Smooth muscle cell of the brain vasculature (primary cell): Measurements from ENCODE around the gene TBX15.

Experiments used
- DNase-seq: peaks from one replicate; pipeline ENCODE4 v3.0.0-alpha.2; 2012; ENCODE audit warnings: low read depth, low spot score

The TBX15 gene

DNA sequence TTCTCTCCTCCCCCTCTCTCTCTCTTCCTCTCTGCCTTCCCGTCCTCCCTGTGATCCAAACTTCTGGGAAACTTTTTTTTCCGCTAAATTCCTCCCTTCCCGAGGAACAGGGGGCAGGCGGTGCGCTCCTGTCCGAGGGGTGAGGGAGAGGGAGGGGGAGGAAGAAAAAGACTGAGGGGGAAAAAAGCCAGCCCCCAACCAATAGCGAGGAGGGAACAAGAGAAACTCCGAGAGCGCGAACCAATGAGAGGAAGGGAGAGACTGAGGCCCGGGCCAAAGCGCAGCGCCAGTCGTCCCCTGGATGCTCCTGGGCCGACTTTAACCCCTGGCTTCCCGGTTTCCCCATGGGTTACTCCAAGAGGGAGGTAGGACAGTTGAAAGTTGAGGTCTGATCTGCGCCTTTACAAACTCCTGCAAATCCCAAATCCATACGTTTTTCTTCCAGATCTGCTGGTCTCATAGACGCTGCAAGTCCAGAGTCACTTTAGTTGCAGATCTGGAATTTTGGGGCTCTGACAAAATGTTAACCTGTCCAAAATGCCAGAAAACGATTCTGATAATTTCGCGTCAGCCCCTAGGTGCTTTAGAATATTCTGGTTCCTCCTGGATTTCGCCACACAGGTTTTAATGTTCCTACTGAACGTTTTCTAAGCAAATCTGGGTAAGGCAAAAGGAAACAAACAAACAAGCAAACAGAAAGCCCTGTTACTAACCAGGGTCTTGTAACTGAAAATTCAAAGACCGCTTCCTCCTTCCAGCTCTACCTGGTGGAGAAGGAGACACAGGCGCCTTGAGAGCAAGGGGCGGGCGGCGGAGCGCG is at the start of gene TBX15:
TSS of gene TBX15 (minus strand) at position 158 of the 820 bp plus-strand sequence. CDS start 548 bp downstream, outside the sequence.
- no peak for DNase-seq

DNA sequence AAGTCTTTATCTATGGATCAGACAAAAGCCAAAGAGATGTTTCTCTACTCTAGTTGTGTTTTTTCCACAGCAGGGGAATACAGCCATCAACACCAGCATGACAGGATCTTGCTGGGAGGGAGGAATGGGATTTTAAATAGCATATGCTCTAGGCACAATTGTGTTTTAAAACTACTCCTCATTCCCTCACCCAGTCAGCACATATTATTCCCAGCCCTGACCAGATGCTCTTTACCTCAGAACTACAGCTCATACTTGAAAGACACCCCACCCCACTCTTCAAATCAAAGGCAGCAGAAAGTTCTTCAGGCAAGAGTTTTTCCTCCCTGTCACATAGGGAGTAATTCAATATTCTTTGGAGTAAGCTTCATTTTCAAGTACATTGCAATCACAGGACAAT is 46.2 kb upstream of the TBX15 start:
- DNase-seq: no peak

DNA sequence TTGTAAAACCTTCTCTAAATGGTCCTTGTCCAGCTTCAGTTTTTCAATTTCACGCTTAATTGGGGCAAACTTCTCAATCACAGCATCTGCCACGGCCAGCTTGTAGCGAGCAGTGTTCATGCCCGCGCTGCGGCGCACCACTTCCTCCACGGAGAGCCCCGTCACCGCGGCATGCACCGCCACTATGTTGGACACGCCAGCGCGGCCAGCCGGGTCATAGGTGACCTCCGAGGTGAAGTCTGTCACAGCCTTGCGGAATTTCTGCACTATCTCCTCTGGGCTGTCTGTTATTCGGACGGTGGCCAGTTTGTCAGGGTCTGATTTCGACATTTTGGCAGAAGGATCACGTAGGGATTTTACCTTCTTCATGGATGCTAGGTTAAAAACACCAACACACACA is 44.8 kb upstream of the TBX15 start:
- no peak for DNase-seq

DNA sequence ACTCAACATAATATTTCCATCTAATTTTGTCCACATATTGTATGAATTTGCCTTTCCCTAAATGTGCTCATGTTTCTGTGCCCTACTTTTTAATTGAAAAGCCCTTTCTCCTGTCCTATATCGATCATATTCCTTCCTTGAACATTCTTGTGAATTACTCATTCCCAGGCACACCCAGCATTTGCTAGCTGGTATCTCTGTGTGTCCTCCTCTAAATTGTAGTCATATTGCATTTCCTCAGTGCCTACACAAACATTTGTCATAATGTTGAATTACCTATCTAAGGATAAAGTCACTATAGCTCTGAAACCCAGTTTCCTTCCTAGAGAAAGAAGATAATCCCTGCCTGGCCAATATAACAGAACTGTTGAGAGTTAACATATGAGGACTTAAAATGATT is 39.6 kb upstream of the TBX15 start:
- DNase-seq: no peak

DNA sequence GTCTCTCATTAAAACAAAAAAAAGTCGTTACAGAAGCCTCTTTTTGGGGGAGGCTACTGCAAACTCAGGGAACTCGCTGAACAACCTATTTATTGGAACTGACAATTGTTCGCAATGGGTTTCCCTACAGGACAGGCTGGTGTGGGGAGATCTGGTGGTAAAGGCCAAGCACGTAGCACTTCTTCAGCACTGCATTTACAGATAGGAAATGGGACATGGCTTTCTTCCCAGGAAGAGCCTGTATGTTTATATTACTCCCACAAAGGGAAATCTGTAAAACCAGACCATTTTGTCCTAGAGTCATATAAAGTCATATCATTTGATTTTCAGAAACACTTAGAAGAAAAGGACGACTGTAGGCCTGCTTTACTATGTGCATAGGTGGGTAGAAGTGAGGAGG is 38.8 kb upstream of the TBX15 start:
- no peak for DNase-seq

DNA sequence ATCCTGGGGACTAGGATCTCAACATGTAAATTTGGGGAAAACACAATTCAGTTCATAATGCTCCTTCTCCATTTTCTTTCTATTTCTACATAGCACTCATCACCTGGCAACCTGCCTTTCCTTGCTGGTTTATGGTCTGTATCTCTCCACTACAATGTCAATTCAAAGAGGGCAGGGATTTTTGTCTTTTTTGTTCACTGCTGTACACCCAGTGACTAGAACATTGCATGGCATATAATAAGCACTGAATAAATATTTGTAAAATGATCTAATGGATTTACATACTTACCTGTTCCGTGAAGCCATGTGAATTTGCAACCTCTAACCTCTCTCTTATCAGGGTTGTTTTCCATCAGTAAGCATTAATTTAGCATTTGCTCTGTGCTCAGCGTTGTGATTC is 27.4 kb upstream of the TBX15 start:
- DNase-seq: no peak

DNA sequence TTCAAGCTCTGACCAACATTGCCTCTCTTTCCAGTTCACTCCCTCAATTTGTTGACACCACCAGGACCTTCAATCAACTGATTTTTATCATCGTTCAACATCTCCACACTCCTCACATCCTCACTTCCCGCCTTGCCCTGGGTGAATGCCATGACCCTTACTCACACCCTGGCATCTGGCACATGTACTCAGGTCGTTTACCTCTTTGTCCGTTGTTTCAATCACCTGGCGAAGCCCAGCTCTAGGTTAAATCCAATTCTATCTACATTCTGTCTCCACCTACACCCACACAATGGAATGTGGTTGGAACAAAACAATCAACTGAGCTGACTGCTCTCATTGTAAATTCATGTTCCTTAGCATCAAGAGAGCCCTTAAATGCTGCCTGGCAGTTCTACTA is 24.2 kb upstream of the TBX15 start:
- no peak for DNase-seq

DNA sequence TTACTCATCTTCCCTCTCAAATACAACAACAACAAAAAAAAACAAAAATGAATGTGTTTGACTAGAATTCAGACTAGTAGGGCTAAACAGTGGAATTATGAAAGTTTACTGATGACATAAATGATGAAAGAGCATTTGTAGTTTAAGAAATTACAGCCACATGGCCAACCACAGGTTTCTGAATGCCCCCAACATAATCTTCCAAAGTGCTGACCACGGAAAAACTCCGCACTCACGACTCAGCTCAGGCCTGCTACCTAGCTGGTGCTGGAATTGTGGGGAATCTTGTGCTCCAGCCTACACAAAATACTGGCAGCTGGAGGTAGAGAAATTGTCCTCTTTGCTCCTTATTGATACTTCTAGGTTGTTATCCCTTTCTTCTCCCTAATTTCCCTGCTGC is 23.6 kb upstream of the TBX15 start:
- DNase-seq: no peak

DNA sequence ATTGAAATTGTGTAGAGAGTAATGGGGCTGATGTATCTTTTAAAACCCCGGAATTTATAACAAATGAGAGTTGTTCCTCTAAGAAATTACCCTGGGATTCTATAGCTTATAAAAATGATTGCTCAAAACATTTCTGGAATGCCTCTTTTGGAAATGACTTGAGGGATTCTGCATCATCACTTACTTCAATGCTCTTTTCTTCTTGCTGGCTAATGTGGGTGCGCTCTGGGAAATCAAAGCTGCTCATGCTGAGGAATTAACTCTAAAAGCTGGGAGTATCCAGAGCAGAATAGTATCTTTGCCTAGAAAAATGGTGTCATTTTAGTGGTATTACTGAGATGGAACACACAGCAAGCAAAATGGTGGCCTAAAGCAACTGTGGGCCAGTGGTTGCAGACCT is 23.0 kb upstream of the TBX15 start:
- no peak for DNase-seq

DNA sequence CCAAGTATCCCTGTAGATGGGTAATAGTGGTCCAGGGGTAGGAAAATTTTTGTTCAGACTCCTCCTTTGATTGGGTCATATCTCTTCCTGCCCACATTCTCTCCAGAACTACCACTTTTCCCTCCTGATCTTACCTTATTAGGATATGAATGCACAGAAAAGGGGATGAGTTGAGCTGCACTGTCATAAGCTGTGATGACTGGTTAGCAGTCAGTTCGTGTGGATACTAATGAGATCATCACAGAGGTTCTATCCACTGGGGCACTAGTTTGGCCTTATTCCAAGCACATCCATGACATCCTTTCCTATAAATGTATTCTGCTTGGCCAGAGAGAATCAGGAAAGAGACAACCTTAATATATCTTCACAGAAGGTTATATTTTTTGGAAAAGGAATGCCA is 22.1 kb upstream of the TBX15 start:
- DNase-seq: no peak

DNA sequence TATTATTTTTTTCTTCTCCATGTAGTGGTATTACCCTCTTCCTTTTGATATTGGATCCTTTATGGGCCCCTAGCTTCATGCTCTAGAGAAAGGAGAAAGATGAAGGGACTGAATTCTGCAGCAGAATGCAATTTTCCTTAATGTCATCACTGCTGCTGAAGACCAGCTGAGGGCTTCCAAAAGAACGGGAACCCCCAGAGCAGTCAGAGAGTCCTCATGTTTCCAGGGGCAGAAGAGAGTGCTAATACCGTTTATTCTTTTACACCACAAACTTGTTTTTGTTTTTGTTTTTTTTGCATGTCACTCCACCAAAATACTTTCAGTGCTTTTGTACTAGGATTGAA is 21.1 kb upstream of the TBX15 start:
- no peak for DNase-seq

DNA sequence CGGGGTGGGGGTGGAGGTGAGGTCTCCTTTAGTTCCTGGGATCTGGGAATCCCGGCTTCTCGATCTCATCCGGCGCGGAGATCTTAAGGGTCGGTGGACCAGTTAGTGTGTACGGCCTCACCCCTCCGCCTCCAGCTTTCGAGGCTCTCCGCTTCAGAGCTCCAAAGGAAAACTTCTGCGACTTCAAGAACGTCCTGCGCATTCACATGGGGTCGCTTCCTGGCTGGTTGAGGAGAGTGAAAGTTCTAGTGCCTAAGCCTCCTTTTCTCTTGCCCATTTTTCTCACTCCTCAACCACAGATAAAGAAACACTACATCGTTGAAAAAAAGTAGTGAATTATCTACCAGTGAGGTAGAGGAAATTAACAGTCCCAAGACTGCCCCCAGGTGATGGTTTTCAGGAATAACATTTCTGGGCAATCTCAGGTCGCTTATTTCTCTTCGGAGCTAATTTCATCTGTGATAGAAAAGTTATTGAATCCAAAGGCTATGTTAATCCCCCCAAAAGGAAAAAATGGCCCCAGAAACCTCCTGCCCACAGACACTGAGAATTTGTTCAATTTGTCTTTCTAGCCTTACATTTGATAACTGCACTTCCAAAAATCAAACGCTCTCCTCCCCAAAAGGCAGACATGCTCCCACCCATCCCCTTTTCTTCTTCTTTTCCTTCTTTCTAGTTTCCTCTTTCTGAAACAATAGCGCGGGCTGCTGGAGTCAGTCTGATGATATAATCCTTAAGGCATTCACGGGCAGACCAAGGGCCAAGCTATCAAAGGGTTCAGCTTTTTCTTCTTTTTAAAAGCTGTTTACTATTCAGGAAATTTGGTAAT is 20.6 kb upstream of the TBX15 start:
- no peak for DNase-seq

DNA sequence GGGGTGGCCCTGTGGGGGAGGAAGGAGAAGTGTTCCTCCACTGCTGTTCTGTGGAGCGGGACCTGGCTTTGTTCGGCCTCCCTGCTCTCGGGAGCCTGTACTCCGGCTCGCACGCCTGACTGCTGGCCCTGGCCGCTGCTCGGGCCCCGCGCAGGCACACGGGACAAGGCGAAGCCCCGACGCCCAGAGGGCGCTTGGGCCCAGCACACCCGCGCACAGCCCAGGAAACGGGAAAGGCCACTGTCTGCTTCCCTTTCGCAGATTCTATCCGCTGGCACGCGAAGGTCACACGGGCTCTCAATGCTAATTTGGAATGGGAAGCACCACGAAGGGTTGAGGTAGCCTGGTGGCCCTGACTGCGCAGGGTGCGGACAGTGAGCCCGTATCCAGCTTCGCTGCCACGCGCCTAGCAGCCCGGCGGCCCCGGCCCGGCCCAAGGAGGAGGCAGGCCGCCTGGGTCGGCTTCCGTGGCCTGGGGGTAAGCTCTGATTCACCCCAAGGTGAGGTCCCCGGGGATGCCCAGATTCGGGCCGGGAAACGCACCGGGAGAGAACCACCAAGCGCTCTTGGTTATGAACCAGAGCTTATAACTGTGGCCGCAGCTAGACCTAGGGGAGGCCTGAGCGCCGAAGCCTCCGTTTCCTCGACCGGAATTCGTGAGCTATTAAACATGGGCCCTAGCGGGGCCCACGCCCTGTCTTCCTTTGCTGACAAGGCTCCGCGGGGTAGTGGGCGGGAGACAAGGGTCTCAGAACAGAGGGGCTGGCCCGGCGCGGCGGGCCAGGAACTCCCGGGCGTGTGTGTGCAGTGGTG is 19.7 kb upstream of the TBX15 start:
- no peak for DNase-seq

DNA sequence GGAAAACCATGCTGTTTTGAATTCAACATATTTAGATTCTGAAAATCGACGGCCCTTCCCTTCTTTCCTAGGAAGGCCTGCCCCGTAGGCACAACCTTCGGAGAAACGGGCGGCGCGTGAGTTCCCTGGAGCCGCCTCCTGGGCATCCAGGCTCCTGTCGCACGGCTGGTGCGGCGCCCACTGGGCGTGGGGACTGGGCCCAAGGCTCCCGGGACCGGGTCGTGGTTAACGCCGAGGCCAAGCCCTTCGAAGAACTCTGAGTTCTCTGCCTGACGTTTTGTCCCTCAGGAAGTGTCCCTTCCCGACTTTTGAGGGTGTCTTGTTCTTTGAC is 19.2 kb upstream of the TBX15 start:
- no peak for DNase-seq

DNA sequence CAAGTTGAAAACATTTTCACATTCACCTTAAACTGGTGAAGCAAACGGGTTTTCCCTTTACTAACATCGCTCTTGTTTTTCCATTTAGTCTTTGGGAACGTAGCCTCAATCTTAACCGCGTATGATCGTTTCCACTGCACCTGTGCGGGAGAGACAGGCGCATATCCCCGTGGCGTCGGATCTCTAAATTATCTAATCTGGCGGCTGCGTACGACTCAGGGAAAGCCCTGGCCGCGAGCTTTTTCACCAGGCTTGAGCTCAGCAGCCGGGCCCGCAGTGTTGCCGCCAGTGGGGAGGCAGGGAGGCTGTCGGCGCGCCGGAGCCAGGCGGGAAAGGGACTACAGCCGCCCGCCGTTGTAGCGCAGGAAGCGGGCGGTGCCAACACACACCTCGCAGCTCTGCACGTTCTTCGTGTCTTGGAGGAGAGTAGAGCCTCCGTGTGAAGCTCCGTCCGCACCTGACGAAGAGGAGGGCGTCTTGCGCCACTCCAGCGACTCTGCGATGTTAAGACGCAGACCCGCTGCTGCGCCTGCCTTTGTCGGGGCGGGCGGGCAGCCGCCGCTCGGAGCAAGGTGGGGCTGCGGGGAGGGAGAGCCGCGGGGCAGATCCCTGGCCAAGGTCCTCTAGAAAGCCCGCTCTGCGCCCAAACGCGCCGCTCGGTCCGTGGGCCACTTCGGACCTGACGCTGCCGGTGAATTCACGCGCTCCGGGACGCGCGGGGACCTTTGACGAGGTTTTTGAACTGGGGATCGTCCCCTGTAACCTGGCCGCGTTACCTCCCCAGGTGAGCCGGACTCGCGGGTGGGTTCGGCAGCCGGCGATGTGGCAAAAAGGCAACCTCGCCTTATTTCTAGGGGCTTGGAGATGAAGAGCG is 18.5 kb upstream of the TBX15 start:
- DNase-seq: no peak

DNA sequence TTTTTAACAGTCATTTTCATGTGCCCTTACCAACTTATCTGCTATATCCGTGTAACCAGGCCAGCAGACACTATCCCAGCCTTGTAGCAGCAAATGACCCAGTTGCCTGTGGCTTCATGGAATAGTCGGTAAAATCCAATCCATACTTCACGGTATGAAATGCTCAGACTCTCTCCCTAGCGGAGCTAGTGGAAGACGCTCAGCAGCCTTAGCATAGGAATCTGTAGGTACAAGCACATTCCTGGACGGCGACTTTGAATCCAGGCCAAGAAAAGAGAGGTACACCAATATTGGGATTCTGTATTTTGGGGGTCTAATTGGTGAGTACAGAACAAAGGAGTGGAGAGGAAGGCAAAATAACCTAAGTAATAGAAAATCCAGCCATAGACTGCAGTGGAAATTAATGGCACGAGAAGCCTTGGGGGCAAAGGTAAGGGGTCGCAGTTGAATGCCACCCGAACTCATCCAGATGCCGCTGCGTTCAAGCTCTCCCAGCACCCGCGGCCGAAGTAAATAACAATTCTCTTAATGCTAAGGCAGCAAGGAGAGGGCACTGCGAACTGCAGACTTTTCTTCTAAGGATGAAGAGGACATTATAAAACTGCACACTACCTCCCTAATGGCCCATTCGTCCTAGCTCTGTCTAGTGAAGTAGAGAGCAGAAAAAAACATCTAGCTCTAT is 17.7 kb upstream of the TBX15 start:
- no peak for DNase-seq

DNA sequence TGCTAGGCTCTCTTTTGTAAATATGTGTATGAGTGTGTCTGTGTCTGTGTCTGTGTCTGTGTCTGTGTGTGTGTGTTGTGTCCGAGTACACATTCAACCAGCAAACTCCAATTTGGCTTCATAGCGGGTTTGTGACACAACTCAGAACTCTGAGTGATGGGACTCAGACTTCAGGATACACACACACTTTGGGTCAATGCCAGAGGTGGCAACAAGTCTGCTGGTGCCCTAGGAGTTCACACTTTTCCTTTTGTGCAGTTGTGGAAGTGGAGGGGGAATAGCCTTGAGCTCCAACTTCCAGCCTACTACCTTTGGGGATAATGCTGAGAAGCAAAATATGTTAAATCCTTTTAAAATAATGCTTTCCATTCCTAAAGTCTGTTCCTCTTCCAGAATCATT is 16.6 kb upstream of the TBX15 start:
- no peak for DNase-seq

DNA sequence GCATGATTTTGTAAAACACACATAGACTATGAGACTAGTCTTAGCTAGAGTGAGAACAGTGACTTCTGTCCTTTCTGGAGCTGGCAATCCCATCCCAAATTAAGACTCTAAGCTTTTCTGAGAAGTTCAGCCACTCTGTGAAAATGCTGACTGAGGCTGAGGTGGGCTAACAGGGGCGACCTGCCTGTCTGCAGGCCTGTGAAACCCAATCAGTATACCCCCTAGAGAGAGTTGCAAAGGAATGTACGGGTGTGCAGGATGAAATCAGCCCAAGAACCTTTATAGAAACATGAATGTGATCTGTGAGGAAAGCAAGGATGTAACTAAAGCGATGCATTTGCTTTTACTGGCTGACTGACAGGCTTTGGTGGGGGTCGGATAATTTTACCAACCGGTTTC is 16.0 kb upstream of the TBX15 start:
- no peak for DNase-seq

DNA sequence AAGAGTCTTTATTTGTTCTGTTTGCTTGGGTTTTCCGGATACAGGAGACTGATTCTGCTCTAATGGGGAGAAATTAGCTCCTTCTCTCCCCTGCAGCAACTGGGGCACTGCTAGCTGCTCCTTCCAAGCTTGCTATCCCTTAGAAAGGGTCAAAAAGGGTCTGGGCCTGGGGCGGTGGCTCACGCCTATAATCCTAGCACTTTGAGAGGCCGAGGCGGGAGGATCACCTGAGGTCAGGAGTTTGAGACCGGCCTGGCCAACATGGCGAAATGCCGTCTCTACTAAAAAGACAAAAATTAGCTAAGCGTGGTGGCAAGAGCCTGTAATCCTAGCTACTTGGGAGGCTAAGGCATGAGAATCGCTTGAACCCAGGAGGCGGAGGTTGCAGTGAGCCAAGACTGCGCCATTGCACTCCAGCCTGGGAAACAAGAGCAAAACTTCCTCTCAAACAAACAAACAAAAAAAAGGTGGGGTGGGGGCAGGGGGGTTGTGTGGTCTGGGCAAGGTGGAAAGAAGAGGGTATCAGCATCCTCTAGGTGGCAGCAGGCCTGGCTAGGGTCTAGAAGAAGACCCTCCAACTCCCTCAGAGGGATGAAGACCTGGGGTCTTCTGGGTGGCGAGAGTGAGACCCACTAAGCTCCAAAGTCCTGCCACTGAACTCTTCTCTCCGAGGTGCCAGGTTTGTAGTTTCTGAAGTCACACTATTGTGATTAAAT is 15.4 kb upstream of the TBX15 start:
- DNase-seq: no peak

DNA sequence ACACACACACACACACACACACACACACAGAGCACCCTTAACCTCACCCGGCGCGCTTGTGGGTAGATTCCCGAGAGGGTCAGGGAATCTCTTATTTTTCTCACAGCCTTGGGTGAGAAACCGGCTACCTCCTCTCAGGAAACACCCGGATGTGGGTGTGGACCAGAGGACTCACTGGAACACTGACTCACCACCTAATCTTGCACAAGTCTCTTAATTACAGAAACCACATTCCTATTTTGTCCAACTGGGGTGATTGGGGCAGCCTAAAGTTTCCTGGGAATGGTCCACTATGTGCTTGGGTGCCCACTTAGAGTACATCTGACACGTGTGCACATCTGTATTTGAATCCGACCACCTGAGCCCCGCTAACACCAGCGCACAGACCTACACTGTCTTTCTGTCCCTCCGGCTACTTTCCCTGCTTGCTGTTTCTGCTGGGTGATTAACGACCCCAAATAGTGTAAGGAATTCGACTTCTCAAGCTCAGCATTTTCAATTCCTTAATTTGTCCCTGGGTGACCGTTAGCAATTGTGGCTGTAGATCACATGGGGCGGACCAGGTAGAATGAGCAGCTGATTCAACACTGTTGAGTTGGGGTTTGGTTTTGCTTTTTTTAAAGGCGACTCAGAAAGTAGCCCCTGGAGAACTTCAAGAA is 14.0 kb upstream of the TBX15 start:
- DNase-seq: no peak
